LNCAP (cell line): Measurements from ENCODE around the gene KIR3DL3.

Experiments
- CTCF ChIP-seq: fragments of 450-650 bp; IDR thresholded peaks from 2 replicates; pipeline ENCODE4 v1.5.1; 2017; ENCODE audit warnings: mild to moderate bottlenecking

KIR3DL3 gene

GRCh38 chr19:54694648-54695047, 29.6 kb upstream of the KIR3DL3 start:
- no peak for TF ChIP-seq CTCF

GRCh38 chr19:54696117-54696548, 28.1 kb upstream of the KIR3DL3 start:
- TF ChIP-seq CTCF, result no peak

- TF ChIP-seq CTCF, result no peak
Measured at GRCh38 chr19:54696766-54697165, 27.5 kb upstream of the KIR3DL3 start.

- no peak for TF ChIP-seq CTCF
Measured at GRCh38 chr19:54704928-54705327, 19.3 kb upstream of the KIR3DL3 start.

GRCh38 chr19:54707962-54708361, 16.3 kb upstream of the KIR3DL3 start:
- no peak for TF ChIP-seq CTCF

GRCh38 chr19:54708781-54709180, 15.5 kb upstream of the KIR3DL3 start:
- TF ChIP-seq CTCF, result no peak

GRCh38 chr19:54709212-54709948, 14.9 kb upstream of the KIR3DL3 start:
- no peak for TF ChIP-seq CTCF

GRCh38 chr19:54724644-54725043, 402 bp downstream of the KIR3DL3 start:
- TF ChIP-seq CTCF, result no peak
